A549 (cell line): ENCODE data around the gene IGF1. TPM values are rescaled to one million over a fixed set of nuclear protein-coding genes. Genes with fewer than 3 reads are reported as not detected.

Experiments used
- ATAC-seq, 2 experiments: fragments of 200-7000 bp in 1 of 2; fragments of >200 bp in 1 of 2; cut with Nextera tagmentation in 1 of 2; cut with Tn5 transposase in 1 of 2; 3 replicates each; pipeline versions ENCODE4 v1.8.0 to v1.9.1; 2018 to 2020; ENCODE audit warnings: mild to moderate bottlenecking in 1 of 2, moderate library complexity in 1 of 2
- CTCF ChIA-PET: fragments of 300-600 bp; sonication (Branson Sonifier 250); formaldehyde crosslinking; extraction: SDS; loops from one replicate; lab custom pipeline; 2021; ENCODE audit warnings: antibody characterized with exemption, inconsistent platforms; lab: Yijun Ruan, JAX
- POLR2A ChIA-PET: fragments of 350-600 bp; formaldehyde crosslinking; extraction: SDS; loops from one replicate; lab custom pipeline; 2021; ENCODE audit warnings: antibody characterized with exemption, inconsistent platforms; lab: Yijun Ruan, JAX
- DNase-seq, 2 experiments: peaks; one replicate each; pipeline versions ENCODE4 v3.0.0 to v3.0.0-alpha.2; 2011 to 2016; ENCODE audit warnings: low read depth in 1 of 2, low spot score in 1 of 2
- FAIRE-seq: peaks from 2 replicates; lab custom pipeline; 2011; peaks lifted over from hg19 to GRCh38; lab: Jason Lieb, UNC
- H3K27ac ChIP-seq, 2 experiments: fragments of >200 bp; sonication (Bioruptor Twin); formaldehyde crosslinking; 3 replicates each; pipeline ENCODE4 v1.5.1; 2016 to 2017
- H3K4me1 ChIP-seq: fragments of >200 bp; sonication (Bioruptor Twin); formaldehyde crosslinking; 3 replicates; pipeline ENCODE4 v1.6.1; 2016
- H3K4me2 ChIP-seq: fragments of >200 bp; sonication (Bioruptor Twin); formaldehyde crosslinking; 3 replicates; pipeline ENCODE4 v1.6.1; 2016
- H3K4me3 ChIP-seq: fragments of >200 bp; sonication (Bioruptor Twin); formaldehyde crosslinking; 3 replicates; pipeline ENCODE4 v1.5.1; 2016
- H3K9me3 ChIP-seq: fragments of >200 bp; sonication (Bioruptor Twin); formaldehyde crosslinking; 3 replicates; pipeline ENCODE4 v1.6.1; 2016
- BHLHE40 ChIP-seq: IDR thresholded peaks from 2 replicates; pipeline ENCODE4 v1.6.1; 2012; ENCODE audit warnings: low read depth, low read length, inconsistent platforms
- CEBPB ChIP-seq, 2 experiments: fragments of >200 bp in 1 of 2; sonication (Bioruptor Twin) in 1 of 2; formaldehyde crosslinking in 1 of 2; IDR thresholded peaks; 2 replicates each; pipeline ENCODE4 v1.6.1; 2012 to 2016
- CHD2 ChIP-seq: fragments of 150-350 bp; IDR thresholded peaks from 2 replicates; pipeline ENCODE4 v1.6.1; 2014; ENCODE audit warnings: low read length; ENCODE audit not compliant: partially characterized antibody
- CHD4 ChIP-seq: fragments of 200-600 bp; sonication (generic); IDR thresholded peaks from 2 replicates; pipeline ENCODE4 v1.6.1; 2016; ENCODE audit warnings: antibody characterized with exemption, mild to moderate bottlenecking, borderline replicate concordance
- CTCF ChIP-seq: fragments of >200 bp; sonication (Bioruptor Twin); formaldehyde crosslinking; IDR thresholded peaks from 3 replicates; pipeline ENCODE4 v1.5.1; 2016
- E2F6 ChIP-seq: IDR thresholded peaks from 2 replicates; pipeline ENCODE4 v1.6.1; 2012; ENCODE audit warnings: low read depth, borderline replicate concordance
- ELK1 ChIP-seq: fragments of 150-350 bp; IDR thresholded peaks from 2 replicates; pipeline ENCODE4 v1.6.1; 2014; ENCODE audit warnings: low read depth, mild to moderate bottlenecking, low read length
- EP300 ChIP-seq, 2 experiments: fragments of >200 bp; sonication (Bioruptor Twin); formaldehyde crosslinking; IDR thresholded peaks; 2 replicates in 1 of 2; 3 replicates in 1 of 2; pipeline ENCODE4 v1.6.1; 2016 to 2017
- FOSB ChIP-seq: fragments of 250-450 bp; sonication (Bioruptor Pico); IDR thresholded peaks from 2 replicates; pipeline ENCODE4 v1.5.0; 2020; ENCODE audit warnings: mild to moderate bottlenecking, moderate library complexity
- FOSL2 ChIP-seq, 2 experiments: fragments of 450-650 bp in 1 of 2; fragments of >200 bp in 1 of 2; sonication (Bioruptor Twin) in 1 of 2; formaldehyde crosslinking; IDR thresholded peaks; 2 replicates each; pipeline versions ENCODE4 v1.5.0 to v1.6.1; 2016 to 2020; ENCODE audit warnings: mild to moderate bottlenecking in 1 of 2, moderate library complexity in 1 of 2
- HES2 ChIP-seq: fragments of >200 bp; sonication (Bioruptor Twin); formaldehyde crosslinking; IDR thresholded peaks from 2 replicates; pipeline ENCODE4 v1.6.1; 2016
- HEYL ChIP-seq: fragments of 250-450 bp; sonication (Bioruptor Pico); IDR thresholded peaks from 2 replicates; pipeline ENCODE4 v1.8.0; 2021; ENCODE audit warnings: mild to moderate bottlenecking, moderate library complexity
- HOXB13 ChIP-seq: fragments of 250-450 bp; sonication (Bioruptor Pico); IDR thresholded peaks from 2 replicates; pipeline ENCODE4 v1.5.0; 2020; ENCODE audit warnings: low read depth, mild to moderate bottlenecking, moderate library complexity
- JUN ChIP-seq, 2 experiments: fragments of >200 bp; sonication (Bioruptor Twin); formaldehyde crosslinking; IDR thresholded peaks; 2 replicates in 1 of 2; 3 replicates in 1 of 2; pipeline ENCODE4 v1.6.1; 2016 to 2017
- NPAS2 ChIP-seq: fragments of 250-450 bp; sonication (Bioruptor Pico); IDR thresholded peaks from 2 replicates; pipeline ENCODE4 v1.8.0; 2022; ENCODE audit warnings: mild to moderate bottlenecking, moderate library complexity, borderline replicate concordance
- NR3C1 ChIP-seq: fragments of >200 bp; sonication (Bioruptor Twin); formaldehyde crosslinking; IDR thresholded peaks from 3 replicates; pipeline ENCODE4 v1.6.1; 2017
- POLR2AphosphoS2 ChIP-seq: conservative IDR thresholded peaks from 2 replicates; pipeline ENCODE4 v1.6.1; 2012; ENCODE audit warnings: low read length, improper control_type of control experiment, inconsistent platforms
- RAD21 ChIP-seq, 2 experiments: fragments of >200 bp in 1 of 2; sonication (Bioruptor Twin) in 1 of 2; formaldehyde crosslinking in 1 of 2; IDR thresholded peaks in 1 of 2; conservative IDR thresholded peaks in 1 of 2; 2 replicates in 1 of 2; 3 replicates in 1 of 2; pipeline ENCODE4 v1.6.1; 2012 to 2018; ENCODE audit warnings: inconsistent platforms in 1 of 2
- RCOR1 ChIP-seq: fragments of 150-350 bp; IDR thresholded peaks from 2 replicates; pipeline ENCODE4 v1.6.1; 2014; ENCODE audit warnings: antibody characterized with exemption, low read length, low read depth
- RNF2 ChIP-seq: fragments of 200-600 bp; sonication (generic); IDR thresholded peaks from 2 replicates; pipeline ENCODE4 v1.6.1; 2016; ENCODE audit warnings: low read depth, mild to moderate bottlenecking, antibody characterized with exemption, moderate library complexity, borderline replicate concordance
- SREBF2 ChIP-seq: fragments of 450-650 bp; IDR thresholded peaks from 2 replicates; pipeline ENCODE4 v1.6.1; 2014; ENCODE audit warnings: mild to moderate bottlenecking, moderate library complexity
- ZC3H11A ChIP-seq: fragments of 450-650 bp; IDR thresholded peaks from 2 replicates; pipeline ENCODE4 v1.6.1; 2014; ENCODE audit warnings: antibody characterized with exemption, mild to moderate bottlenecking
- ZFP36 ChIP-seq: fragments of 450-650 bp; IDR thresholded peaks from 2 replicates; pipeline ENCODE4 v1.6.1; 2014; ENCODE audit warnings: borderline replicate concordance; ENCODE audit not compliant: partially characterized antibody
- ZSCAN20 ChIP-seq: fragments of 250-450 bp; sonication (Bioruptor Pico); IDR thresholded peaks from 2 replicates; pipeline ENCODE4 v1.8.0; 2022; ENCODE audit warnings: mild to moderate bottlenecking, moderate library complexity
- WGBS: methylation state at CpG from one replicate; pipeline ENCODE4 v1.1.6; 2017; ENCODE audit errors: missing lambda C conversion rate; 5-methylcytosine and 5-hydroxymethylcytosine counted together
- polyA plus RNA-seq, 4 experiments: library from polyadenylated mRNA; depleted of rRNA in 3 of 4; stranded (reverse); fragments of >200 nt; fragmentation: RNase III in 1 of 4; extraction: RNeasy Plus Mini Kit Qiagen cat#74134 plus additional on column Dnase treatment in 1 of 4; gene quantifications; 2 replicates in 3 of 4; 3 replicates in 1 of 4; pipeline ENCODE4 v1.2.3, GENCODE V29; 2011 to 2017
- TF ChIP-seq, protein P1 (sequence below): fragments of 200-600 bp; sonication (generic); IDR thresholded peaks from 2 replicates; pipeline ENCODE4 v1.6.1; 2016; ENCODE audit warnings: antibody characterized with exemption, mild to moderate bottlenecking, moderate library complexity

The IGF1 gene
- polyA plus RNA-seq, 2 of the 4 experiments (the other 2 are of a cell fraction): 0.16 TPM; not detected in 1

DNA sequence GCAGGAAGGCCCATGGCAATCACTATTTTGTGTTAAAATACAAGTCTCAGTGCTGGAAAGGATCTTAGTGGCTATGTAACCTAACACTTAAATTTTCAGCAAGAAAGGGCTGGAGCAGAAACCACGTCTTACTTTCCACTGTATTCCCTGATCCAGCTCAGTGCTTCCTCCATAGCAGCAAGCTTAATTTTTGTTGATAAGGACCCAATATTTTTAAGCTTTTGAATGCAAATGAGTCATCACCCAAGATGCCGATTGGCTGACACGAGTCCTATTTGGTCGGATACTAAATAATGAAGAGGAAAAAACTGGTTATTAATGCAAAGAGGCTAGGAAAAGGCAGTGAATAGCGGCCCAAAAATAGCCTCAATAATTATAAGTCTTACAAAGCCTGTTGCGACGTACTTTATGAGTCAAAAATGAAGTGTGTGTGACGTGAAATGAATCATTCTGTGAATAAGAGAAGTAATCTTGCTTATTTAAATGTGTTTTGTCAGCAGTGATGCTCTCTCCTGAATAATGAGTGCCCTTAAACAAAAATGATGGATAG, 46.9 kb upstream of the IGF1 start:
- H3K4me2 ChIP-seq: peak overlapping the region; percentile 9; the same call in 2 of the 3 replicates
- POLR2A ChIA-PET: no interaction called here

DNA sequence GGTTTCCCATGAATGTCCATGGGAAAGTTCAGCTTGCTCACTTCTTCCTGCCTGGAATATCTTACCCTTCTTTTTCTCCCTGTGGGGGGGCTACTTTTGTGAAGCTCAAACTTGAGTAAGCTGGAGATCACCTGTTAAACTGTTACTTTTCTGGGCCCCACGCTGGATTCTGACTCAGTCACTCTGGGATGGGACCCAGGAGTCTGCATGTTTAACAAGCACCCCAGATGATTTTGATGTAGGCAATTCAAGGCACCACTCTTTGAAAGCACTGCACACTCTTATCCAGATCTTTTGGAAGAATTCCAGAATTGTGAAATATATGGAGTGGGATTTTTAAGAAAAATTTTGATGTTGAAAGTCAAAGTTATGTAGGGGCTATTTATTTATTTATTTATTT, 46.3 kb upstream of the IGF1 start:
- ChIA-PET CTCF (interaction anchor here (1.3 to 1.5 kb wide), 3 partner anchors 10 to 43 kb away, joined by 3 to 4 read pairs (median 3); no protein-coding TSS in a partner anchor), POLR2A (no interaction called here)
- TF ChIP-seq ZC3H11A (no peak), NPAS2 (CRISPR knock-in tag) (no peak), FOSL2 (IDR thresholded peaks at IDR 0.05) (no peak), FOSL2 (CRISPR knock-in tag; IDR thresholded peaks at IDR 0.05) (no peak), ZFP36 (no peak), SREBF2 (no peak), ZSCAN20 (CRISPR knock-in tag) (no peak), HEYL (CRISPR knock-in tag) (no peak), FOSB (CRISPR knock-in tag) (no peak), ELK1 (no peak), E2F6 (no peak)
- H3K27ac ChIP-seq: peak overlapping the region in 1 of 2 experiments; percentile 62; a peak in 2 of 6 replicates
- H3K4me1 ChIP-seq: peaks cover 22% of the 10 kb centered on the region; the same call in 2 of the 3 replicates
- ATAC-seq (no peak; a peak in 1 of 6 replicates), DNase-seq (no peak), FAIRE-seq (no peak)
- WGBS: 4% methylated on average over 1 of the region's 1 CpG
- H3K9me3 ChIP-seq: 0 out of 3 replicates have a peak, but pooled peaks cover 6% of the 10 kb centered on the region
- peak overlapping the region; percentile 9; the same call in 1 of the 3 replicates for H3K4me2 ChIP-seq
- H3K4me3 ChIP-seq: no peak overlapping the region

More for the DNA sequence above, 46.9 kb upstream of the IGF1 start:
- TF ChIP-seq EP300 (IDR thresholded peaks at IDR 0.05): no peak
- no peak for TF ChIP-seq HES2
- no peak for TF ChIP-seq JUN (IDR thresholded peaks at IDR 0.05)
- no peak for TF ChIP-seq CHD4
- no peak for TF ChIP-seq HOXB13 (CRISPR knock-in tag)
- TF ChIP-seq RNF2: no peak
- no peak for TF ChIP-seq NR3C1
- no peak for TF ChIP-seq CEBPB (IDR thresholded peaks at IDR 0.05)
- TF ChIP-seq CHD2: no peak
- no peak for TF ChIP-seq RCOR1
- no peak for TF ChIP-seq ZSCAN20 (CRISPR knock-in tag)
- no peak for TF ChIP-seq POLR2AphosphoS2
- no peak for TF ChIP-seq RAD21 (conservative IDR thresholded peaks at IDR 0.05 in 1 of 2, IDR thresholded peaks at IDR 0.05 in 1 of 2)
- no peak for TF ChIP-seq CTCF
- no peak for TF ChIP-seq BHLHE40
- TF ChIP-seq, protein P1, sequence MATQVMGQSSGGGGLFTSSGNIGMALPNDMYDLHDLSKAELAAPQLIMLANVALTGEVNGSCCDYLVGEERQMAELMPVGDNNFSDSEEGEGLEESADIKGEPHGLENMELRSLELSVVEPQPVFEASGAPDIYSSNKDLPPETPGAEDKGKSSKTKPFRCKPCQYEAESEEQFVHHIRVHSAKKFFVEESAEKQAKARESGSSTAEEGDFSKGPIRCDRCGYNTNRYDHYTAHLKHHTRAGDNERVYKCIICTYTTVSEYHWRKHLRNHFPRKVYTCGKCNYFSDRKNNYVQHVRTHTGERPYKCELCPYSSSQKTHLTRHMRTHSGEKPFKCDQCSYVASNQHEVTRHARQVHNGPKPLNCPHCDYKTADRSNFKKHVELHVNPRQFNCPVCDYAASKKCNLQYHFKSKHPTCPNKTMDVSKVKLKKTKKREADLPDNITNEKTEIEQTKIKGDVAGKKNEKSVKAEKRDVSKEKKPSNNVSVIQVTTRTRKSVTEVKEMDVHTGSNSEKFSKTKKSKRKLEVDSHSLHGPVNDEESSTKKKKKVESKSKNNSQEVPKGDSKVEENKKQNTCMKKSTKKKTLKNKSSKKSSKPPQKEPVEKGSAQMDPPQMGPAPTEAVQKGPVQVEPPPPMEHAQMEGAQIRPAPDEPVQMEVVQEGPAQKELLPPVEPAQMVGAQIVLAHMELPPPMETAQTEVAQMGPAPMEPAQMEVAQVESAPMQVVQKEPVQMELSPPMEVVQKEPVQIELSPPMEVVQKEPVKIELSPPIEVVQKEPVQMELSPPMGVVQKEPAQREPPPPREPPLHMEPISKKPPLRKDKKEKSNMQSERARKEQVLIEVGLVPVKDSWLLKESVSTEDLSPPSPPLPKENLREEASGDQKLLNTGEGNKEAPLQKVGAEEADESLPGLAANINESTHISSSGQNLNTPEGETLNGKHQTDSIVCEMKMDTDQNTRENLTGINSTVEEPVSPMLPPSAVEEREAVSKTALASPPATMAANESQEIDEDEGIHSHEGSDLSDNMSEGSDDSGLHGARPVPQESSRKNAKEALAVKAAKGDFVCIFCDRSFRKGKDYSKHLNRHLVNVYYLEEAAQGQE: no peak
- Histone ChIP-seq H3K4me1 (peaks cover 22% of the 10 kb centered on the region; the same call in 2 of the 3 replicates), H3K27ac (peak overlapping the region in 1 of 2 experiments; percentile 62; a peak in 2 of 6 replicates), H3K4me3 (no peak overlapping the region), H3K9me3 (0 out of 3 replicates have a peak, but pooled peaks cover 6% of the 10 kb centered on the region)
- CTCF ChIA-PET: interaction anchor here (1.3 to 1.5 kb wide), 3 partner anchors 9 to 43 kb away, joined by 3 to 4 read pairs (median 3); no protein-coding TSS in a partner anchor
- DNase-seq (no peak), FAIRE-seq (no peak), ATAC-seq (no peak)
- 57% methylated on average over 8 of the region's 8 CpGs for WGBS
